GM18909 (cell line): ENCODE data around the gene PAFAH2.

ENCODE experiments used
- ATAC-seq: cut with Tn5 transposase; IDR thresholded peaks from one replicate; pipeline ENCODE4 v1.9.1; 2021; ENCODE audit warnings: mild to moderate bottlenecking; ENCODE audit not compliant: unreplicated experiment, poor library complexity

Gene PAFAH2

DNA sequence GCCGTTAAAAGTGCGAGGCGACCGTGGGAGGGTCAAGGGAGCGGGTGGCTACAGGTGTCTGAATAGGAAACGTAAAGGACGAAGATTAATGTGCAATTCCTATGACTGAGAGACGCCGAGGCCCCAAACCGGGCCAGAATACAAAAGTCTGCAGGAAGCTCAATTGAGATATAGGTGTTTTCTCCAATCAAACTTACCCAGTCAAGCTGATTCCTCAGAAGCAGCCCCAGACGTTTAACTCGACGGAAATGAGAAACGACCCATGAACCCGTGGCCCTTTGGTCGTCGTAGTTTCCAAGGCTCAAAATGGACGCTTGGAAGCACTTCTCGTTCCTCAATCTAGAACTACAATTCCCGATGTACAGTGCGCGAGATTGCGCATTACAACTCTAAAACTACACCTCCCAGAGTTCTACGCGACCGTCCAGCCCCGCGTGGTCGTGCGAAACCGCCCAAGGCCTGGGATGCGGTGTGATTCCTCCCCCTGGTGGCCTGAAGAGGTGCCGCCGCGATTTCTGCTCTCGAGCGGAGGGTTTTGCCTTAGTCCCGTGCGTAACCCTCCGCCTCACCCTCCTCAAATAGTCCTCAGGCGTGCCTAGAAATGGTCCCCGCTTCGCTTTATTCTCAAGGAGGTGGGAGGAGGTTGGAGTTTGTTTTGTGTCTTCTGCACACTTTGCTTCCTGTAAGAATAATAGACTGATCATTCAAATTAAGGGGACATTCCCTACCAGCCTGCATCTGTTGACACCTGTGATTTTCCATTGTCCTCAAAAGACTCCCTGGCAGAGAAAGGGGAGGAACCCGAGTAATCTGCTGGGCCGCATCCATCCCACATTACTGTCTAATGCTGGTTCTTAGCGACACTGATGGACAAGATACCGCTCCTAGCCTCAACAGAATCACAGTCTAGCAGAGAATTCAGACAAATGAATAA lies at the start of gene PAFAH2:
TSS of gene PAFAH2 (minus strand) at position 236 of the 934 bp plus-strand sequence. CDS start 7,247 bp downstream, outside the sequence.
- ATAC-seq = peak; percentile 97

DNA sequence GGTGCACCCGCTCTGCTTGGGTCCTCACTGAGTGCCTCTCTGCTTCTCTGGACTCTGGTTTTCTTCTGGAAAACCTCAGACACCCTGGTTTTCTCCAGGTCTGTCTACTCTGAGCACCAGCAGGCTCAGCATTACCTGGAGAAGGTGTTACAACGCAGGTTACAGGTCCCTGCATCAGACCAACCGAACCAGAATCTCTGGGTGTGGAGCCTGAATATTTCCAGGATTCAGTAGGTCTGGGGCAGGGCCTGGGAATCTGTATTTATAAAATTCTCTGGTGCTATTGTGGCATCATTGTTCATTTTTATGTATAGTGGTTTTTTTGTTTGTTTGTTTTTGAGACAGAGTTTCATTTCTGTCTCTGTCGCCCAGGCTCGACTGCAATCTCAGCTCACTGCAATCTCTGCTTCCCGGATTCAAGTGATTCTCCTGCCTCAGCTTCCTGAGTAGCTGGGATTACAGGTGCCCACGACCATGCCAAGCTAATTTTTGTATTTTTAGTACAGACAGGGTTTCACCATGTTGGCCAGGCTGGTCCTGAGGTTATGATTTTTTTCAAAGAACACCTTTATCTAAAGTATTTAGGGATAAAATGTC lies 49.5 kb upstream of the PAFAH2 start:
- ATAC-seq = no peak

DNA sequence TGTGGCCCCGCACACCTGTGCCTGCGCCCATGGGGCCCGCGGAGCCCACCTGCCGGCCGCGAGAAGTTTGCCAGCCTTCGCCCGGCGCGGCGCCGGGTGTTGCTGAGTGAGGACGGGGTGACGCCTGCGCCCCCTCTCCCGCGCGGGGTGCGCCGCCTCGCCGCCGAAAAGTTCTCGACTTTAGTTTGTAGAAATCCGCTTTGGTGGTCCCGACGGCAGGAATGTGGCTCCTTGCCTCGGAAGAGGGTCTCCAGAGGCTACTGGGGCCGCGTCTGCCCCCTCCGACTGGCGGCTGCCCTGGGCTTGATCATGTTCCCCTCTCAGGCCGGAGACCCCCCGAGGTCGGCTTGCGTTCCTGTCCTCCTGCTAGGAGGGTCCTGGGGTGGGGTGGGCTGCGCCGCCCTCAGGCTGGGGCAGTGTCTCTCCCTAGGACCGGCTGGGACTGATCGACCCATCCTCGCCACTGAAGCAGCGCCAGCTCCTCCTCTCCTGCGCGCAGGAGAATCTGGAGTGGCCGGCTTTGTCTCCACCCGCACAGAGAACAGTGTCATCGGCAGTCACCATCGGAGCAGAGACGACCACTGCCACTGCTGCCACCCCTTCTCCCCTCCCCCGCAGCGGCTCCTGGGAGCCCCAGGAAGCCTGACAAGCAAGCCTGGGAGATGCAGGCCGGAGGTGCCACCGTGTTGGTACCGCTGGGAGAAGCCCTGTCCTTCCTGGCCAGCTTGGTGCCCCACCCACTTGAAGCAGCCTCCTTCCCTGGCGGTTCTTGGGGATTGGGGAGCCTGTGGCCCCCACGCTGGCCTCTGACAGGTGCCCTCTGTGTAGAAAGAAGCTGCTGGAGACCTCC lies 48.6 kb upstream of the PAFAH2 start:
- no peak for ATAC-seq

DNA sequence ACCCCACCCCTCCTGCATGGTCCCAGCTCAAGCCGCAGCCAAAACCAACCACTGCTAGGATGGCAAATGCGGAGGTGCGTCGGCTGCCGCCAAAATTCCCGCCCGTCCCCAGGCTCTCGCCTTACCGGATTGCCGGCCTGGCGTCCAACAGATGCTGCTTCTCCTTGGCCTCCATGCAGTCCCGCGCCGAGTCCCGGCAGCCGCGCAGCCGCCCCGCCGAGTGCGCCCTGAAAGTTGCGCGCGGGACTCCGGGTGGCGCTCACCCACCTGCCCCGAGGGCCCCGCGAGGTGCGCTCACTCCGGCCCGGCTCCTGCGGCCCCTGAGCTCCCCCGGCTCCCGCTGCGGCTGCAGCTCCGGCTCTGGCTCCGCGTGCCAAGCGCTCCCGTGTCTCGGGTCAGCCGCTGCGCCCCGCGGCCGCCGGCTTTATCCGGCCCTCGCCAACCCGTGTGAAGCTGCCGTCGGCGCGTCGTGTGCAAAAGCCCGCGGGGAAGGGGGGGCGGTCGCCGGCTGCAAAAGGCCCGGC lies 47.9 kb upstream of the PAFAH2 start, which contains the start of gene SLC30A2:
TSS of gene SLC30A2 (minus strand) at position 397 of the 524 bp plus-strand sequence. CDS start at position 175, 222 bp downstream.
- ATAC-seq = no peak

DNA sequence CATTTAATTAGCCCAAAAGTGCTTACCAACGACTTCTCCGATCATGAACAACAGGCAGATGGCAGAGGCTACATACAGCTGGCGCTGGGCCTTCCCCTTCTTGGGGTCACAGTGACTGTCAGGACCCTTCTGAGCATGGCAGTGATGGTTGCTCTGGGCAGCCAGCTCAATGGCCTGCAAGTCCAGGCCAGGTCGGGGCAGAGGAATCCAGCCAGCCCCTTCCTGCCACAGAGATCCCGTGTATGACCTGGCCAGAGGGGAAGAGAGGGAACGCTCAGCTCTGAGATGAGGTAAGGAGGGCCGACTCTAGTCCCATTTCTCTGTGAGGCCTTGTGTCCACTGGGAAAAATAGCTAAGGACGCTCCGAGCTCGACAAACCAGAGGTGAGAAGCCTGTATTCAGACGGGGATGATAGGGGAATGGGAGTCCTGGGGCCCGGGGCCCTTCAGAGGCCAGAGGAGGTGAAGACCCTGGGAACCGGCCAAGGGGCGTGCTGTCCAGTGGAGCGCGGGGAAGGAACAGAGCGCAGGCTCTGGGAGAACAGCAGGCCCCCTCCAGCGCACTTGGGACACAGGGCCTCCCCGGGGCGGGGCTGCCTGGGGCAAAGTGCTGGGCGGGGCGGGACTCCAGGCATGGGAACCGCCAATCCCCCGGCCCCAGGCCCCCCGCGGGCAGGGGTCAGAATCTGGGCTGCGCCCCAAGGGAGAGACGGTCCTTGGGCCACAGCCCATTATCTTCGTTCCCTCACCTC lies 47.3 kb upstream of the PAFAH2 start:
- no peak for ATAC-seq

DNA sequence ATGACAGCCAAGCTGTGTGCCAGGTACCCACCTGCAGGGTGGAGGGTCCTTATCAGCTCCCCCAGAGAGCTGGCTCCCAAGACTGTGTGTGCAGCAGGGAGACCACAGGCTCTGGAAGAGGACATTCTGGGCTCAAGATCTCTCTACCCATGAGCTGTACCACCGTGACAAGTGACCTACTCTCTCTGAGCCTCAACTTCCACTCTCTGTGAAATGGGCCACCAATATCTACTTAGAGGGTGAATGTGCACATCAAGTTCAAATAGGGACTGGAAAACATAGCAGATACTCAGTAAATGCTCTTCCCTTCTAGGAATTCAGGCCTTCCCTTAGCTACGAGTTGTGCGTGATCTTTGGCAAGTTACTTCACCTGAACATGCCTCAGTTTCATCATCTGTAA lies 46.6 kb upstream of the PAFAH2 start:
- no peak for ATAC-seq

DNA sequence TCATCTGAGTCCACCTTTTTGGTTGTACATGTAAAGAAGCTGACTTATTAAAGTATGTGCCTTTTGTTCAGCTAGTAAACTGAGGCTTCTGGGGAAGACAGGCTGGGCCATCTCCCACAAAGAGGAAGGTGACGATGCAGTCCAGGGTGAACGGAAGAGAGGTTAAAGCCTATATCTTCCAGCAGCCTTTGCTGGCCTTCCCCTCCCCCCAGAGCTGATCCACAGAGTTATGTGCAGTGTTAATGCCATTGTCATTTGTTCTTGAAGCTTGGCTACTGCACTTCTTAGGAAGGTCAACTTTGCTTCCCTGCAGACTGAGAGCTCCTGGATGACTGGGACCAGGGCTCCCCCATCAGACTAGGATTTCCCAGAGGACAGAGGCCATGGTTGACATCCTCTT lies 45.9 kb upstream of the PAFAH2 start:
- ATAC-seq = no peak

DNA sequence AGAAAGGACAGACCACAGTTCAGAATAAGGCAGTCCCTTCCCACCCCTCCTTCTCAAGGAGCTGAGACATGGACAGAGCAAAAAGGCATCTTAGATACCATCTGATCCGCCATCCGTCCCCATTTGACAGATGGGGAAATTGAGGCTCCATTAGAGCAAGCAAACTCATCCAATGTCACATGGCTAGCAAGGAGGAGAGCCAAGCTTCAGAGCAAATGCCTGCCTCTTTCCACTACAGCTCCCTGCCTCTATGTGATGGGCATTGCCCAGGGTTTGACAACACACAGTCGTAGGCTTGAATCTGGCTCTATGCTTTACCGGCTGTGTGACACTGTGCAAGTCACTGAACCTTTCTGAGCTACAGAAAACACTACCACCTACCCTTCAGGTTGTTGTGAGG lies 44.1 kb upstream of the PAFAH2 start:
- no peak for ATAC-seq

DNA sequence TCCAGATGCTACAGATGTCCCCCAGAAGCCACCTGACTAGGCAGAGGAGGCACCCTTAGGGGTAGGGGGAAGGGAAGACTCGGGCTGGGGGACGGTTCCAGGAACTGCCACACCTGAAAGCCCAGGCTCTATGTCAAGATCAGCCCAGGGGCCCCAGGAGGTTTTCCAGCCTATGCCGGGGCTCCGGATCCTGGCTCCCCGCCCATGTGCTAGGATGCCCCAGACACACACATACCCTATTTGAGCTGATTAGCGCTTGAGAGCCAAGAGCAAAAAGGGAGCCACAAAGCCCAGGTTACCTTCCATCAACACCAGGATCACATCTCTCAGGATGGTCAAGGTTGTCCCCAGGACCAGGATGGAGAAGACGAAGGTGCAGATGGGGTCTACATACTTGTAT lies 43.5 kb upstream of the PAFAH2 start:
- no peak for ATAC-seq

DNA sequence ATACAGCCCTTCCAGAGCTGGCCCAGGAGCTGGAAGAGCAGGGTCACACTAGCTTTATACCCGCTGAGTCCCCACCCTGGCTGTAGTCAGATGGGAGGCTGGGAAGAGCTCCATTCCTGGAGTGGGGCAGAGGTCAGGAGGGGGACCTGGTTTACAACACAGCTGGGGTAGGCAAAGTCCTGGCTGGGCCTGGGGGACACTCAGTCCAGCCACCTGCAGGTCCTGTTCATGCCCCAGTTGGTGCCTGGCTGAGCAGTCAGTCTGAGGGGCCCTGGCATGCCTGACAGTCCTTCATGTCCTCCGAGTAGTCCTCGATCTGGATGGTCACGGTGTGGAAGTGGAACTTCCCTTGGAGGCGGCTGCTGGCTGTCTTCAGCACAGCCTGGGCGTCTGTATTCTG lies 41.0 kb upstream of the PAFAH2 start:
- no peak for ATAC-seq

DNA sequence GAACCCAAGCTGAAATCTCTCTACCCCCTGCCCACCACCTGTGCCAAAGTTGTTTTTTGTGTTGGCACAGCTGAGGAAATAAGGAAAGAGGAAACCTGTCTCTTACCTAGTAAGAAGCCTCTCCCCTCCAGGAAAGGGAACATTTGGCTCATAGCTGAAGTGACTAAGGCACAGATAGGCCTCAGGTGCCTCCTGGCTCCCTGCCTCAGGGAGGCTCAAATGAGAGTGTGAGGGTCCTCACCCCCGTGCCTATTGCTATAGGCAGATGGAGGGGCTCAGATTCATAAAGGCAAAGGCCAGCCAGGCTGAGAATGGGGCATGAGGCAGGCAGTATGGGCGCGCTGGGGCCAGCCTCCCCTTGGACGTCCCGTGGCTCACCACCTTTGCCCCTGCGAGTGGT lies 40.6 kb upstream of the PAFAH2 start:
- no peak for ATAC-seq

DNA sequence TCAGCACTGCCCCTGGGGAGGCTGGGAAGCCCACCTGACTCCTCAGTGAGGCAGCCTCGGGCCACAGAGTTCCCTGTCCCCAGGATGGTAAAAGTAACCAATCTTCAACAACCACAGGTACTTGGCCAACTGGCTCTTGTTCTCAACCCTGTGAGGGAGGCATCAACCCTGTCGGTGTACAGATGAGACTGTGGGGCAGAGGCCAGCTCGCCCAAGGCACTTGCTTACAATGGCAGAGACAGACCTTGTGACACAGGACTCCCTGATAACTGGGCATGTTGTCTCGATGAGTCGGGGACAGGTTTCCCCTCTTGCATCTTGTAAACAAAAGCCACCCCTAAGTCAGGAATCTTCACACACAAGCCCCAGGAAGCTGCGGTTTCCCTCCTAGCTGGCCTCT lies 40.0 kb upstream of the PAFAH2 start:
- no peak for ATAC-seq

DNA sequence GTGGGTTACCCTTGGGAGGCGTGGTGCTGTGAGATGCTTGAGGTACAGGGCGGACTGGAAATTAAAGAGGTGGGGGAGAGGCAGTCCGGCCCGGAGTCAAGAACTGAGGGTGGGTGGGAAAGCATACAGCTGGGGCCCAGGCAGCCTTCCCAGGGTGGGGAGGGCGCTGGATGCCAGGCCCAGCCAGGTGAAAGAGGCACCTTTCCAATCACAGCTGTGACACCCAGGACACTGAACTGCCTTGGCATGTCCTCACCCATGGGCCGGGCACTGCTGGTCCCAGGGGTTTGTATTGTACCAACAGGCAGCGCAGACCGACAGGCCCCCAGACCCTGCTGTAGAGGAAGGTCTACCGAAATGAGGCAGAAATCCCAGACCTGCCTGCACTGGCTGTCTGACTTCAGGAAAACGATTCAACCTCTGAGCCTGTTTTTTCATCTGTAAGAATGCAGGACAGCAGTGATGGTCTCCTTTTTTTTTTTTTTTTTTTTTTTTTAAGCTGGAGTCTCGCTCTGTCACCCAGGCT lies 39.0 kb upstream of the PAFAH2 start:
- no peak for ATAC-seq

DNA sequence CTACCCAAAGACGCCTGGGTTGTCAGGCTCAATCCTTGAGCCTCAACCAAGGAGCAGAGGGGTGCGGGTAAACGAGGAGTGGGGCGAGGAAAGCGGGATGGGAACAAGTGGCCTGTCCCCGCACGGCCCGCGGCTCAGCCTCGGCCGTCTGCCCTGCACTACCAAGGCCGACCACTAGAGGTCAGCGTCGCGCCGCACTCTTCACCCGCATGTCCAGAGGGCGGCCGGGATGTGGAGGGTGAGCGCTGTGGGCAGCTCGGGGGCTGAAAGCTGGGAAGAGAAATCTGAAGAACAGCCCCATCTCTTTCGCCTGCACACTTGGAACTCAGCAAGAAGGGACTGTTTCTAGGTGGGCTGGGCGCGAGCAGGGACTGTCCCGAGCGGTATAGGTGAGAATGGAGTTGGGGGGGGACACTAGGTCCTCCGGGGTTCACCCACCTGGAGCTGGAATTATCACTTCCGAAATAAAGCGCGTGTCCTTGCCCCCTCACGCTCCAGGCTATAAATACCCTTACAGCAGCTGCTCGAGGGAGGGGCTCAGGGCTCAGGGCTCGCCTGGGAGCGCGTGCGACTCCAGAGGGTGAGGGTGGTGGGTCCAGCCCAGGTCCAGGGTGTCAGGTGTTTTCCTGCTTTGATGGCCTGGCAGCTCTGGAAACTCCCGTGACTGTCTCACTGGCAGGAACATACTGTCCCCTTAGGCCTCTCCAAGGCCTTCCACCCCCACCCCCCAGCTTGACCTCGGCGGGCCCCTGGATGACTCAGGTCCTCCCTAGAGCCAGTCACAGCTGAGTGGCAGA lies 38.3 kb upstream of the PAFAH2 start:
- ATAC-seq = peak; percentile 72

DNA sequence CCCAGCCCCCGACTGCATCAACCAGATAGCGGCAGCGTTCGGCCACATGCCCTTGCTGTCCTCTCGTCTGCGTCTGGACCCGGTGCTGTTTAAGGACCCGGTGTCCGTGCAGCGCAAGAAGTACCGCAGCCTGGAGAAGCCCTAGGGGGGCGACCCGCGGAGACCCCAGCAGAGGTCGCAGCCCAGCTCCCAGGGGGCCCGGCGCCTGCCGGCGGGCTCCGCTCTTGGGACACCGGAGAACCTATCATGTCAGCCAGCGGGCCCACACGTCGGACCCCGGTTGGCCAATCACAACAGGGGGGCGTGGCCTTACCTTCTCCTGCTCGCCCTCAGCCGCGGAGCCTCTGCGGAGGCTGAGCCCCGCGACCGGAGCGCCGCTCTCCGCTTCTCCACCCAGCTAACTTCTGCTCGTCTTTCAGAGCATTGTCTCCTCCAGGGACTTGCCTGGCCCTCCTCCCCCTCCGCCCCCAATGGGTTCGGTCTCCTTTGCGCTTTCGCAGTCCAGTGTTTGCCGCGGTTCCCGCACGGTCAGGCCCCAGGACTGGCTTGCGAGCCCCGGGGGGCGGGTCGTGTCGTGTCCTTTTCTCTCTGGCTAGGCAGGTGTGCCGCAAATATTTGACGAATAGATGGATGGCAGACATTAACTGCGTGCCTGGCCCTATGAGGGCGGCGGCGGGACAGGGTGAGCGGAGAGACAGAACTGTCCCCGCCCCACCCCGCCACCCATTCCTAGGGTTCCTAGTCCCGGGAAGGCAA lies 37.5 kb upstream of the PAFAH2 start:
- ATAC-seq = peak; percentile 83

DNA sequence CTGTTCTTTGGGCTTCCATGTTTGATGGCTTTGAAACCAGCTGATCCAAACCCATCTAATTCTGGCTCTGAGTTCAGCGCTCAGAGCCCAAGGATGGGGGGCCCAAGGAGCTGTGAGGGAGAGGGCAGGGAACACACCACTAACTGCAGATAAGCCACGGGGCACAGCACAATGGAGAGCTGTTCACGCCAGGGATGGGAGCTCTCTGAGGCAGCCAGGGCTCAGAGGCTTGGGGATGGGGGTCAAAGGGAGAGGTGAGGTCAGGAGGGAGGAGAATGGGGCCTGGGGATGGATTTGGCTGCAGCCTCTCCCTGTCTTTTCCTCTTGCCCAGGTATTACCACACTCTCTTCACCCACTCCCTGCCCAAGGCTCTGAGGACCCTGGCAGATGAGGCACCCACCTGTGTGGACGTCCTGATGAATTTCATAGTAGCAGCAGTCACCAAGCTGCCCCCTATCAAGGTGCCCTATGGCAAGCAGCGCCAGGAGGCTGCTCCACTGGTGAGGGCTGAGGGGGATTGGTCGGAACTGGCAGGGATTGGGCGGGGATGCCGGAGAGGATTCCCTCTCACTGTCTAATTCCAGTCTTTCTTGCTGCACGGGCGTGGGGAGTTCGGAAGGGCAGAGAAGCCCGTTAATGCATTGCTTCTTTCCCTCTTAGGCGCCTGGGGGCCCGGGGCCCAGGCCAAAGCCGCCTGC lies 36.8 kb upstream of the PAFAH2 start:
- no peak for ATAC-seq

DNA sequence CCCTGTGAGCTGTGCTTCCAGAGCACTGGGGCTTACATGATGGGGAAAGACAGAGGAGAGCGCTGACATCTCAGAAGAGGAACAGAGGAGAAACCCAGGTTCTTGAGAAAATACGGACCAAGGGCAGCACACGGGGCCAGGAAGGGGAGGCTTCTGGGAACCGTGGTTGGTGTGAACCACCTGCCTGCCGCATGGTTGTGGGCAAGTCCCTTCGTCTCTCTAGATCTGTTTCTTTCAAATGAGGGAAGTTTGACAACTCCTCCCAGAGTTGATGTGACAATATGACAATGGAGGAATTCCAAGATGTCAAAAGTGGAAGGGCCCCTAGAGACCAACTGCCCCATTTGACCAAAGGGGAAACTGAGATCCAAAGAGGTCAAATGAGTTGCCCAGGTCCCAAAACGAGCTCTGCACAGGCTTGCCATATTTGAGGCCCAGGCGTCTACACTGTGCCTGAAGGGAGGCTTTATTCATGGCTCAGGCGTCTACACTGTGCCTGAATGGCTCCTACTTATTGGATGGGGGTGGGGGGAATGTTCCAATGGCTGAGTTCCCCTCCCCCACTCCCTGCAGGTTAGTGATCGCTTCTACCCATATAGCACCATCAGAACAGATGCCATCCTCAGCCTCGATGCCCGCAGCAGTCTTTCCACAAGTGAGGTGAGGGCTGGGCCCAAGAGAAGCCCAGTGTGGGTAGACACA lies 34.9 kb upstream of the PAFAH2 start:
- ATAC-seq = no peak
